IMR-90 (cell line): Measurements from ENCODE around the gene STAC2. TPM values are rescaled to one million over a fixed set of nuclear protein-coding genes. Genes with fewer than 3 reads are reported as not detected.

ENCODE experiments used
- ATAC-seq: fragments of 200-7000 bp; cut with Tn5 transposase; 2 replicates; pipeline ENCODE4 v1.9.1; 2020; ENCODE audit warnings: low read depth, mild to moderate bottlenecking, moderate library complexity
- BruUV-seq: library from RNA; stranded (reverse); fragments of 400-500 nt; replicated peaks from 2 replicates; lab custom pipeline; 2021; lab: Mats Ljungman, UMichigan
- CTCF ChIA-PET: fragments of 300-600 bp; formaldehyde crosslinking; extraction: SDS; loops from one replicate; lab custom pipeline; 2021; ENCODE audit warnings: antibody characterized with exemption; lab: Yijun Ruan, JAX
- POLR2A ChIA-PET: fragments of 300-600 bp; sonication (Branson Sonifier 250); formaldehyde crosslinking; loops from one replicate; lab custom pipeline; 2022; ENCODE audit warnings: antibody characterized with exemption; ENCODE audit not compliant: unreplicated experiment; lab: Charles Lee
- DNase-seq: peaks from one replicate; pipeline ENCODE4 v3.0.0; 2013
- H2AFZ ChIP-seq: replicated peaks from 2 replicates; pipeline ENCODE3; 2013; ENCODE audit warnings: low read length, mild to moderate bottlenecking; ENCODE audit not compliant: poor library complexity
- H2AK5ac ChIP-seq: 2 replicates; pipeline ENCODE4 v1.6.1; 2013; ENCODE audit warnings: low read depth, low read length, inconsistent platforms
- H2AK9ac ChIP-seq: replicated peaks from 2 replicates; pipeline ENCODE3; 2013; ENCODE audit warnings: mild to moderate bottlenecking, low read depth, low read length, moderate library complexity; ENCODE audit not compliant: poor library complexity
- H2BK120ac ChIP-seq: 2 replicates; pipeline ENCODE4 v1.6.1; 2013; ENCODE audit warnings: low read depth, low read length, inconsistent platforms
- H2BK15ac ChIP-seq: 3 replicates; pipeline ENCODE4 v1.6.1; 2013; ENCODE audit warnings: low read depth, low read length, inconsistent platforms
- H2BK20ac ChIP-seq: 2 replicates; pipeline ENCODE4 v1.6.1; 2013; ENCODE audit warnings: low read depth, mild to moderate bottlenecking, inconsistent platforms, low read length, moderate library complexity
- H2BK5ac ChIP-seq: 2 replicates; pipeline ENCODE4 v1.6.1; 2013; ENCODE audit warnings: mild to moderate bottlenecking, low read depth, low read length, inconsistent platforms; ENCODE audit not compliant: poor library complexity, severe bottlenecking
- H3K14ac ChIP-seq: replicated peaks from 2 replicates; pipeline ENCODE4 v1.6.1; 2013; ENCODE audit warnings: low read depth, low read length, inconsistent platforms
- H3K18ac ChIP-seq: 2 replicates; pipeline ENCODE4 v1.6.1; 2013; ENCODE audit warnings: low read depth, low read length, control low read depth
- H3K23ac ChIP-seq: 2 replicates; pipeline ENCODE4 v1.6.1; 2013; ENCODE audit warnings: low read depth, low read length, inconsistent platforms
- H3K27ac ChIP-seq: 2 replicates; pipeline ENCODE4 v1.5.1; 2013; ENCODE audit warnings: mild to moderate bottlenecking, control low read depth, low read length; ENCODE audit not compliant: insufficient read depth
- H3K27me3 ChIP-seq: 2 replicates; pipeline ENCODE4 v1.6.1; 2013; ENCODE audit warnings: low read length; ENCODE audit not compliant: control insufficient read depth, insufficient read depth
- H3K36me3 ChIP-seq: 2 replicates; pipeline ENCODE4 v1.6.1; 2013; ENCODE audit warnings: low read length, mixed read lengths; ENCODE audit not compliant: control insufficient read depth, insufficient read depth
- H3K4ac ChIP-seq: 2 replicates; pipeline ENCODE4 v1.6.1; 2013; ENCODE audit warnings: low read depth, low read length, inconsistent platforms
- H3K4me1 ChIP-seq: 2 replicates; pipeline ENCODE4 v1.6.1; 2013; ENCODE audit warnings: low read length, mixed read lengths; ENCODE audit not compliant: control insufficient read depth, insufficient read depth
- H3K4me2 ChIP-seq: 2 replicates; pipeline ENCODE4 v1.6.1; 2013; ENCODE audit warnings: low read depth, mild to moderate bottlenecking, control low read depth, low read length, moderate library complexity
- H3K4me3 ChIP-seq: 2 replicates; pipeline ENCODE4 v1.5.1; 2013; ENCODE audit warnings: low read depth, mild to moderate bottlenecking, control low read depth, low read length, moderate library complexity; ENCODE audit not compliant: insufficient read depth
- H3K56ac ChIP-seq: 2 replicates; pipeline ENCODE4 v1.6.1; 2013; ENCODE audit warnings: low read length, inconsistent platforms; ENCODE audit not compliant: insufficient read depth; ENCODE audit errors: extremely low read depth
- H3K79me1 ChIP-seq, 2 experiments: 2 replicates each; pipeline ENCODE4 v1.6.1; 2013; ENCODE audit warnings: low read length in 2 of 2, inconsistent platforms in 1 of 2, low read depth in 1 of 2
- H3K9ac ChIP-seq: 2 replicates; pipeline ENCODE4 v1.6.1; 2013; ENCODE audit warnings: low read depth, low read length, control low read depth
- H3K9me1 ChIP-seq: 2 replicates; pipeline ENCODE4 v1.6.1; 2013; ENCODE audit warnings: low read length, inconsistent platforms; ENCODE audit not compliant: insufficient read depth
- H3K9me3 ChIP-seq: 2 replicates; pipeline ENCODE4 v1.6.1; 2013; ENCODE audit warnings: low read length; ENCODE audit not compliant: control insufficient read depth, insufficient read depth
- H4K20me1 ChIP-seq: 2 replicates; pipeline ENCODE4 v1.6.1; 2013; ENCODE audit warnings: low read length, inconsistent platforms; ENCODE audit not compliant: insufficient read depth
- H4K5ac ChIP-seq: 2 replicates; pipeline ENCODE4 v1.6.1; 2013; ENCODE audit warnings: mild to moderate bottlenecking, low read depth, low read length, control low read depth
- H4K8ac ChIP-seq, 2 experiments: 2 replicates each; pipeline ENCODE4 v1.6.1; 2013; ENCODE audit warnings: low read depth in 2 of 2, low read length in 2 of 2, control low read depth in 1 of 2, inconsistent platforms in 1 of 2
- H4K91ac ChIP-seq: 2 replicates; pipeline ENCODE4 v1.6.1; 2013; ENCODE audit warnings: low read depth, low read length, inconsistent platforms; ENCODE audit not compliant: insufficient read depth
- BHLHE40 ChIP-seq: fragments of 150-350 bp; IDR thresholded peaks from 2 replicates; pipeline ENCODE4 v1.6.1; 2016; ENCODE audit warnings: mild to moderate bottlenecking, low read depth, low read length
- CEBPB ChIP-seq: IDR thresholded peaks from 2 replicates; pipeline ENCODE4 v1.6.1; 2012; ENCODE audit warnings: low read depth, low read length, improper control_type of control experiment
- CHD1 ChIP-seq: IDR thresholded peaks from 2 replicates; pipeline ENCODE4 v1.6.1; 2012; ENCODE audit warnings: low read depth, low read length, improper control_type of control experiment
- CTCF ChIP-seq: conservative IDR thresholded peaks from 2 replicates; pipeline ENCODE4 v1.5.1; 2012; ENCODE audit warnings: mild to moderate bottlenecking, low read depth, low read length, improper control_type of control experiment
- FOS ChIP-seq: fragments of 150-350 bp; IDR thresholded peaks from 2 replicates; pipeline ENCODE4 v1.6.1; 2016; ENCODE audit warnings: low read depth, low read length
- MXI1 ChIP-seq: IDR thresholded peaks from 2 replicates; pipeline ENCODE4 v1.6.1; 2012; ENCODE audit warnings: low read depth, mild to moderate bottlenecking, low read length, moderate library complexity, borderline replicate concordance
- NFE2L2 ChIP-seq: fragments of 150-350 bp; IDR thresholded peaks from 2 replicates; pipeline ENCODE4 v1.6.1; 2016; ENCODE audit warnings: low read depth, mild to moderate bottlenecking, low read length
- POLR2A ChIP-seq: IDR thresholded peaks from 2 replicates; pipeline ENCODE4 v1.6.1; 2012; ENCODE audit warnings: mild to moderate bottlenecking, low read depth, low read length
- RAD21 ChIP-seq: IDR thresholded peaks from 2 replicates; pipeline ENCODE4 v1.6.1; 2012; ENCODE audit warnings: low read length, improper control_type of control experiment
- RCOR1 ChIP-seq: IDR thresholded peaks from 2 replicates; pipeline ENCODE4 v1.6.1; 2012; ENCODE audit warnings: mild to moderate bottlenecking, low read length, improper control_type of control experiment; ENCODE audit not compliant: insufficient replicate concordance
- RFX5 ChIP-seq: IDR thresholded peaks from 2 replicates; pipeline ENCODE4 v1.8.0; 2012; ENCODE audit warnings: low read depth, mild to moderate bottlenecking, low read length, moderate library complexity
- SMC3 ChIP-seq: fragments of 150-350 bp; IDR thresholded peaks from 2 replicates; pipeline ENCODE4 v1.6.1; 2016; ENCODE audit warnings: low read depth, mild to moderate bottlenecking, antibody characterized with exemption, low read length, moderate library complexity
- WGBS, 2 experiments: methylation state at CpG; one replicate each; pipeline versions ENCODE4 v1.1.5 to v1.1.7; 2013; ENCODE audit warnings: missing lambda C conversion rate in 2 of 2; ENCODE audit not compliant: insufficient read length in 1 of 2; ENCODE audit errors: extremely low coverage in 2 of 2; 5-methylcytosine and 5-hydroxymethylcytosine counted together
- dilution Hi-C: fragments of 300-500 bp; cut with HindIII; formaldehyde crosslinking; loops from one replicate; pipeline ENCODE4 v1.14.3; 2018; ENCODE audit warnings: low sequenced_read_pairs; ENCODE audit not compliant: unreplicated experiment
- in situ Hi-C: fragments of 300-500 bp; cut with MboI; formaldehyde crosslinking; loops from 3 replicates; pipeline ENCODE4 v1.14.3; 2019; ENCODE audit warnings: low sequenced_read_pairs, inconsistent platforms, mixed read lengths
- intact Hi-C: fragments of 100-400 bp; cut with micrococcal nuclease; formaldehyde crosslinking; loops from 2 replicates; pipeline ENCODE4 v1.10.0; 2022
- polyA plus RNA-seq, 3 experiments: library from polyadenylated mRNA; depleted of rRNA; stranded (reverse); fragments of >200 nt; gene quantifications; 2 replicates each; pipeline ENCODE4 v1.2.3, GENCODE V29; 2012; ENCODE audit warnings: low replicate concordance in 1 of 3
- total RNA-seq: library from RNA; depleted of rRNA; stranded (reverse); fragments of >200 nt; gene quantifications from 2 replicates; pipeline ENCODE4 v1.2.3, GENCODE V29; 2012

The STAC2 gene
- total and polyA plus RNA-seq, 2 of the 4 experiments (the other 2 are of a cell fraction) = 0.02 TPM; not detected in 1

GRCh38 chr17:39251997-39252396 is 26.3 kb upstream of the STAC2 start:
- intact Hi-C loops (no loop called here), in situ Hi-C loops (no loop called here), dilution Hi-C loops (no loop called here)
- no peak overlapping the region for H3K18ac ChIP-seq
- BruUV-seq = no TSS peak
- no peak overlapping the region for H4K5ac ChIP-seq
- POLR2A ChIA-PET = no interaction called here
- H3K9ac ChIP-seq = no peak overlapping the region
- H2AK9ac ChIP-seq = no peak overlapping the region
- no peak overlapping the region for H3K4ac ChIP-seq
- no peak overlapping the region for H3K14ac ChIP-seq
- no peaks in the 10 kb centered on the region for H3K27me3 ChIP-seq
- no peak overlapping the region for H3K56ac ChIP-seq
- no peaks in the 10 kb centered on the region for H3K4me1 ChIP-seq
- no peak overlapping the region for H2BK5ac ChIP-seq
- no peak overlapping the region for H4K8ac ChIP-seq
- no CpG with 5 or more reads among the region's 1 CpG for WGBS, 2 experiments
- H3K9me3 ChIP-seq = no peaks in the 10 kb centered on the region
- H3K27ac ChIP-seq = no peak overlapping the region
- H3K79me1 ChIP-seq = no peaks in the 10 kb centered on the region; a peak in 1 of 4 replicates
- H2AK5ac ChIP-seq = no peak overlapping the region
- no peak overlapping the region for H2BK20ac ChIP-seq
- H3K9me1 ChIP-seq = no peaks in the 10 kb centered on the region; the same call in 1 of the 2 replicates
- H3K4me2 ChIP-seq = no peak overlapping the region
- DNase-seq (no peak), ATAC-seq (no peak)
- CTCF ChIA-PET = interaction anchor here (1.0 kb wide), 1 partner anchor 17 kb away, joined by 3 read pairs; no protein-coding TSS in a partner anchor
- peaks cover 14% of the 10 kb centered on the region for H3K36me3 ChIP-seq
- no peak overlapping the region for H2AFZ ChIP-seq
- H4K91ac ChIP-seq = no peak overlapping the region
- no peak overlapping the region for H2BK15ac ChIP-seq
- H3K23ac ChIP-seq = no peak overlapping the region
- no peaks in the 10 kb centered on the region; the same call in 1 of the 2 replicates for H4K20me1 ChIP-seq
- no peak overlapping the region for H2BK120ac ChIP-seq
- TF ChIP-seq MXI1 (no peak), BHLHE40 (no peak), RAD21 (no peak), FOS (no peak), SMC3 (no peak), CTCF (no peak), CHD1 (no peak), RCOR1 (no peak), NFE2L2 (no peak), RFX5 (no peak), POLR2A (no peak), CEBPB (no peak)
- H3K4me3 ChIP-seq = no peak overlapping the region
